RWPE1 (cell line): Measurements from ENCODE around the gene PRSS57.

Source experiments
- CTCF ChIA-PET: fragments of 350-600 bp; sonication (Branson Sonifier 250); formaldehyde crosslinking; extraction: SDS; loops from one replicate; lab custom pipeline; 2021; lab: Yijun Ruan, JAX
- POLR2A ChIA-PET: fragments of 400-600 bp; formaldehyde crosslinking; extraction: SDS; loops from one replicate; lab custom pipeline; 2020; ENCODE audit warnings: antibody characterized with exemption; ENCODE audit not compliant: low non-redundant PET; lab: Yijun Ruan, JAX
- DNase-seq: peaks from one replicate; pipeline ENCODE4 v3.0.0; 2012; ENCODE audit warnings: low spot score
- H3K27ac ChIP-seq: fragments of 450-650 bp; 2 replicates; pipeline ENCODE4 v1.5.1; 2017
- CTCF ChIP-seq: fragments of 450-650 bp; conservative IDR thresholded peaks from 2 replicates; pipeline ENCODE4 v1.5.1; 2017; ENCODE audit warnings: low read depth, mild to moderate bottlenecking

PRSS57 gene

DNA sequence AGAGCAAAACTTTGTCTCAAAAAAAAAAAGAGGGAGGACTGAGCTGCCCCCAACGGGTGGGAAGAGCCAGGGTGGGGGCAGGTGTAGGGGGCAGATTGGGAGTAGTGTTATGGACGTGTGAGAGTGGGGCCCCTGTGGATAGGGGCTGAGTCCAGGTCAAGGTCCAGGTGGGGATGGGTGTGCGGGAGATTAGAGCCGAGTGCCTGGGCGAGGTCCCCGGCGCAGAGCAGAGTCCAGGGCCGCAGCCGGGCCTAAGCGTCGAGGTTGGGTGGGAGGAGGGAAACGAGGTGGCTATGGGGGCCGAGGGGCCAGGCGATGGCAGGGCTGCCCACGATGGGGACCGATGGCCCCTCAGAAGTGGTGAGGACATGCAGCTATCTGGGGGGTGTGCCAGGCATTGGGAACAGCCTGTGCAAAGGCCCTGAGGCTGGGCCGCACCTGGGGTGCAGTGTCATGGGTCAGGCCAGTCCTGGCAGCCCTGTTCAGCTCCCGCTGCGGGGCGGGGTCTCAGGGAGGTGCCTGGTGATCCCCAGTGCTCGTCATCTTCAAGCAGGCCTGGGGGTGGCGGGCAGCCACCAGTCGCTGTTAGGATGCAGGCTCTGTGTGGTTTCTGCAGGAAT, 43.4 kb upstream of the PRSS57 start:
- ChIA-PET CTCF (interaction anchor here (0.6 to 0.7 kb wide), 3 partner anchors 14 to 381 kb away, joined by 3 to 4 read pairs (median 4); no protein-coding TSS in a partner anchor), POLR2A (no interaction called here)
- TF ChIP-seq CTCF = no peak
- no peak overlapping the region for H3K27ac ChIP-seq
- no peak for DNase-seq

DNA sequence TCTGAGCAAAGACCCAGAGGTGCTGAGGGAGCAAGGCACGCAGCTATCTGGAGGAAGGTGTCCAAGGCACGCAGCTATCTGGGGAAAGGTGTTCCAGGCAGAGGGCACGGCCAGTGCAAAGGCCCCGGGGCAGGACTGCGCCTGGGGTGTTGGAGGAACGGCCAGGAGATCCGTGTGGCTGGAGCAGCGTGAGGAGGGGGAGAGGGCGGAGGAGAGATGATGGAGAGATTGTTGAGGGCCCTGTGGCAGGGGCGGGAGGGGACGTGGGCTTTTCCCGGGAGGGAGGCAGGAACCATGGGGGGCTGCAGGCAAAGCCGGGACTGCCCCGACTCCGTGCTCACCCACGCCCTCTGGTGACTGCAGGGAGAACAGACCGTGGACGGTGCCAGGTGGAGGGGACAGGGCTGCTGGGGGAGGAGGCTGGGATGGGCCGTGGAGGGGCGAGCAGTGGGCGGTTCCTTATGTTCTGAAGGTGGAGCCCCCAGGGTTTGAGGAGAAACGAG, 42.4 kb upstream of the PRSS57 start:
- TF ChIP-seq CTCF = peak; percentile 66
- DNase-seq = no peak
- POLR2A ChIA-PET = interaction anchor here (1.2 kb wide), 1 partner anchor 14 kb away, joined by 4 read pairs; no protein-coding TSS in a partner anchor
- no peak overlapping the region for H3K27ac ChIP-seq
- CTCF ChIA-PET = interaction anchor here (0.6 to 0.8 kb wide), 2 partner anchors 93 to 241 kb away, joined by 3 to 7 read pairs; partner anchors contain the start of gene MADCAM1

- DNase-seq = no peak
- POLR2A ChIA-PET = interaction anchor here (1.2 kb wide), 1 partner anchor 16 kb away, joined by 4 read pairs; no protein-coding TSS in a partner anchor
- no peak for TF ChIP-seq CTCF
- CTCF ChIA-PET = interaction anchor here (0.7 kb wide), 1 partner anchor 61 kb away, joined by 4 read pairs; no protein-coding TSS in a partner anchor
- no peak overlapping the region for H3K27ac ChIP-seq
Measured at GRCh38 chr19:736125-736524, 40.9 kb upstream of the PRSS57 start.

DNA sequence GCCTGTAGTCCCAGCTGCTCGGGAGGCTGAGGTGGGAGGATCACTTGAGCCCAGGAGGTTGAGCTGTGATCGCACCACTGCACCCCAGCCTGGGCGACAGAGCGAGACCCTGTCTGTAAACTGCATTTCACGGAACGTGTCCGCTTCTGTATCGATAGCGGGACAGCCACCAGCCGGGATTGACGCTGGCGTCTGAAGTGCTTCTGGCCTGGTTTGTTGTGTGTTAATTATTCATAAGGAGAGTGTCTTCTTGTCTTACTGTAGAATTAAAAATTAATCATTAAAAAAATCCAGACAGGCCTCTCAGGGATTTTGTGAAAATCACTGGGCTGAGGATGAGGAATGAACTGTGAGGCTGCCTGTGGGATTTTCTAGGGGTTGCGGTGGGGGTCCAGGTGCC, 39.5 kb upstream of the PRSS57 start:
- ChIA-PET CTCF (interaction anchor here (0.6 to 1.1 kb wide), 14 partner anchors 16 to 199 kb away, joined by 3 to 9 read pairs (median 4); partner anchors contain the start of genes FSTL3, MISP and RNF126), POLR2A (no interaction called here)
- no peak for TF ChIP-seq CTCF
- no peak for DNase-seq
- H3K27ac ChIP-seq = 0 out of 2 replicates have a peak overlapping the region, but pooled peaks have one; percentile 13

DNA sequence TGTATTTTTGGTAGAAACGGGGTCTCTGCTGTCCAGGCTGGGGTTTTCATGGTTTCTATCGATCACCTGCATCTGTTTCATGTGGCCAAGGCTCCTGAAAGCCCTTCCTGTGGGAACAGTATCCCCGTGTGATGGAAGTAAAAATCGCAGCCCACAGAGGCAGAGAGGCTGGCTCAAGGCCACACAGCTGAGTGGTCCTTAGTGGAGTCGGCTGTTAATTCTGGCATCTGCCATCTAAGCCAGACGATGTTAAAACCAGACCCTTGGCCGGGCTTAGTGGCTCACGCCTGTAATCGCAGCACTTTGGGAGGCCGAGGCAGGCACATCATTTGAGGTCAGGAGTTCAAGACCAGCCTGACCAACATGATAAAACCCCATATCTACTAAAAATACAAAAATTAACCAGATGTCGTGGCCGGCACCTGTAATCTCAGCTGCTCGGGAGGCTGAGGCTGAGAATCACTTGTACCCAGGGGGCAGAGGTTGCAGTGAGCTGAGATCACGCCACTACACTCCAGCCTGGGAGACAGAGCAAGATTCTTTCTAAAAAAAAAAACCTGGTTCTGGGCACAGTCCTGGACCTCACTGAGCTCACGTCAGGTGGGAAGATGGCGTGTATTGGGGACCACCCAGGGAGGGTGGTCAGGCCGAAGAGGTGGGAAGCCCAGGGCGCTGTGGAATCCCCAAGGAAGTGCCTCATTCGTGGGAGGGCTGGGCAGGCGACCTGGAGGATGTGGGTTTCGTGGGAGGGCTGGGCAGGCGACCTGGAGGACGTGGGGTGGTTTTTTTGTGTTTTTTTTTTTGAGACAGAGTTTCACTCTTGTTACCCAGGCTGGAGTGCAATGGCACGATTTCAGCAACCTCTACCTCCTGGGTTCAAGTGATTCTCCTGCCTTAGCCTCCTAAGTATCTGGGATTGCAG, 37.2 kb upstream of the PRSS57 start:
- peak overlapping the region; percentile 29 for H3K27ac ChIP-seq
- CTCF ChIA-PET = interaction anchor here (0.6 kb wide), 1 partner anchor 1259 kb away, joined by 5 read pairs; no protein-coding TSS in a partner anchor
- no peak for DNase-seq
- TF ChIP-seq CTCF = no peak
- POLR2A ChIA-PET = no interaction called here

- TF ChIP-seq CTCF = no peak
- H3K27ac ChIP-seq = no peak overlapping the region
- no peak for DNase-seq
- ChIA-PET CTCF (interaction anchor here (0.7 kb wide), 1 partner anchor 28 kb away, joined by 3 read pairs; no protein-coding TSS in a partner anchor), POLR2A (no interaction called here)
Measured at GRCh38 chr19:731000-731399, 35.7 kb upstream of the PRSS57 start.
